Trophoblast cell (in vitro differentiated cells and primary cell): ENCODE data around the gene CDC42BPB.

ENCODE experiments used
- DNase-seq, 2 donors: peaks; one replicate each; pipeline ENCODE4 v3.0.0-alpha.2; 2016
- H2AFZ ChIP-seq: 2 replicates; pipeline ENCODE4 v1.6.1; 2013; ENCODE audit warnings: low read length, moderate library complexity, mild to moderate bottlenecking; ENCODE audit not compliant: insufficient read depth, poor library complexity
- H2AK5ac ChIP-seq: 2 replicates; pipeline ENCODE4 v1.6.1; 2013; ENCODE audit warnings: mild to moderate bottlenecking, low read length
- H2BK120ac ChIP-seq: 2 replicates; pipeline ENCODE4 v1.6.1; 2013; ENCODE audit warnings: low read length, mild to moderate bottlenecking, moderate library complexity; ENCODE audit not compliant: insufficient read depth, poor library complexity
- H2BK12ac ChIP-seq: 2 replicates; pipeline ENCODE4 v1.6.1; 2013; ENCODE audit warnings: mild to moderate bottlenecking, low read length, moderate library complexity
- H2BK5ac ChIP-seq: 2 replicates; pipeline ENCODE4 v1.6.1; 2013; ENCODE audit warnings: low read length, low read depth, moderate library complexity, mild to moderate bottlenecking; ENCODE audit not compliant: poor library complexity
- H3K14ac ChIP-seq: 2 replicates; pipeline ENCODE4 v1.6.1; 2013; ENCODE audit warnings: mild to moderate bottlenecking, low read length
- H3K18ac ChIP-seq: 2 replicates; pipeline ENCODE4 v1.6.1; 2013; ENCODE audit warnings: mild to moderate bottlenecking, low read length
- H3K23ac ChIP-seq: 2 replicates; pipeline ENCODE4 v1.6.1; 2013; ENCODE audit warnings: low read length
- H3K27ac ChIP-seq: 2 replicates; pipeline ENCODE4 v1.5.1; 2013; ENCODE audit warnings: low read depth, mild to moderate bottlenecking, inconsistent platforms, low read length, moderate library complexity
- H3K27me3 ChIP-seq: 2 replicates; pipeline ENCODE4 v1.6.1; 2013; ENCODE audit warnings: inconsistent platforms, mild to moderate bottlenecking, low read length, moderate library complexity; ENCODE audit not compliant: insufficient read depth
- H3K36me3 ChIP-seq, 2 experiments: 1 replicate in 1 of 2; 2 replicates in 1 of 2; pipeline ENCODE4 v1.6.1; 2013; ENCODE audit warnings: low read length in 2 of 2, mild to moderate bottlenecking in 2 of 2, moderate library complexity in 1 of 2; ENCODE audit not compliant: insufficient read depth in 2 of 2, control insufficient read depth in 1 of 2
- H3K4ac ChIP-seq: 2 replicates; pipeline ENCODE4 v1.6.1; 2013; ENCODE audit warnings: low read depth, mild to moderate bottlenecking, low read length, moderate library complexity
- H3K4me1 ChIP-seq, 2 experiments: 1 replicate in 1 of 2; 2 replicates in 1 of 2; pipeline ENCODE4 v1.6.1; 2013; ENCODE audit warnings: low read length in 2 of 2, mild to moderate bottlenecking in 2 of 2, moderate library complexity in 1 of 2; ENCODE audit not compliant: insufficient read depth in 2 of 2, control insufficient read depth in 1 of 2
- H3K4me2 ChIP-seq: 2 replicates; pipeline ENCODE4 v1.6.1; 2013; ENCODE audit warnings: inconsistent platforms, mild to moderate bottlenecking, low read length, moderate library complexity
- H3K4me3 ChIP-seq: 2 replicates; pipeline ENCODE4 v1.5.1; 2013; ENCODE audit warnings: mild to moderate bottlenecking, low read depth, low read length, inconsistent platforms
- H3K79me1 ChIP-seq: one replicate; pipeline ENCODE4 v1.6.1; 2013; ENCODE audit warnings: low read length
- H3K79me2 ChIP-seq: 2 replicates; pipeline ENCODE4 v1.6.1; 2013; ENCODE audit warnings: low read length, mild to moderate bottlenecking; ENCODE audit not compliant: control insufficient read depth, insufficient read depth, poor library complexity
- H3K9ac ChIP-seq: 2 replicates; pipeline ENCODE4 v1.6.1; 2013; ENCODE audit warnings: mild to moderate bottlenecking, low read length
- H3K9me3 ChIP-seq: 2 replicates; pipeline ENCODE4 v1.6.1; 2013; ENCODE audit warnings: low read depth, mild to moderate bottlenecking, control low read depth, inconsistent platforms, low read length; ENCODE audit not compliant: insufficient read depth
- H4K12ac ChIP-seq: 2 replicates; pipeline ENCODE4 v1.6.1; 2013; ENCODE audit warnings: low read depth, mild to moderate bottlenecking, low read length, moderate library complexity
- H4K8ac ChIP-seq: 2 replicates; pipeline ENCODE4 v1.6.1; 2013; ENCODE audit warnings: low read depth, mild to moderate bottlenecking, low read length, moderate library complexity
- H4K91ac ChIP-seq: one replicate; pipeline ENCODE4 v1.6.1; 2013; ENCODE audit warnings: low read depth, mild to moderate bottlenecking, low read length, moderate library complexity
- WGBS: extraction: QIAGEN DNeasy Blood & Tissue Kit; methylation state at CpG from one replicate; pipeline ENCODE4 v1.1.7; 2013; ENCODE audit warnings: missing lambda C conversion rate; ENCODE audit not compliant: insufficient read length, insufficient coverage; ENCODE audit errors: extremely low coverage; 5-methylcytosine and 5-hydroxymethylcytosine counted together

Gene CDC42BPB

GRCh38 chr14:102915292-102916110 lies 141.8 kb downstream of the CDC42BPB start:
- H2AFZ ChIP-seq, result no peak overlapping the region
- H3K79me1 ChIP-seq, result no peaks in the 10 kb centered on the region
- no peak overlapping the region for H3K4me3 ChIP-seq
- H3K4me1 ChIP-seq, result peaks cover 0 to 9% of the 10 kb centered on the region in 2 experiments
- peaks cover 4% of the 10 kb centered on the region for H3K9me3 ChIP-seq
- no peak overlapping the region for H2BK120ac ChIP-seq
- DNase-seq, result no peak
- no peaks in the 10 kb centered on the region for H3K27me3 ChIP-seq
- H3K36me3 ChIP-seq, result no peaks in the 10 kb centered on the region
- H3K14ac ChIP-seq, result no peak overlapping the region
- no peak overlapping the region for H3K4ac ChIP-seq
- H4K8ac ChIP-seq, result no peak overlapping the region
- H3K18ac ChIP-seq, result no peak overlapping the region
- H3K4me2 ChIP-seq, result no peak overlapping the region
- H2BK5ac ChIP-seq, result no peak overlapping the region
- H4K91ac ChIP-seq, result no peak overlapping the region
- no peaks in the 10 kb centered on the region for H3K79me2 ChIP-seq
- no CpG with 5 or more reads among the region's 19 CpGs for WGBS
- H3K23ac ChIP-seq, result no peak overlapping the region
- H4K12ac ChIP-seq, result no peak overlapping the region
- H3K27ac ChIP-seq, result no peak overlapping the region
- no peak overlapping the region for H2BK12ac ChIP-seq
- H2AK5ac ChIP-seq, result no peak overlapping the region
- H3K9ac ChIP-seq, result no peak overlapping the region

DNA sequence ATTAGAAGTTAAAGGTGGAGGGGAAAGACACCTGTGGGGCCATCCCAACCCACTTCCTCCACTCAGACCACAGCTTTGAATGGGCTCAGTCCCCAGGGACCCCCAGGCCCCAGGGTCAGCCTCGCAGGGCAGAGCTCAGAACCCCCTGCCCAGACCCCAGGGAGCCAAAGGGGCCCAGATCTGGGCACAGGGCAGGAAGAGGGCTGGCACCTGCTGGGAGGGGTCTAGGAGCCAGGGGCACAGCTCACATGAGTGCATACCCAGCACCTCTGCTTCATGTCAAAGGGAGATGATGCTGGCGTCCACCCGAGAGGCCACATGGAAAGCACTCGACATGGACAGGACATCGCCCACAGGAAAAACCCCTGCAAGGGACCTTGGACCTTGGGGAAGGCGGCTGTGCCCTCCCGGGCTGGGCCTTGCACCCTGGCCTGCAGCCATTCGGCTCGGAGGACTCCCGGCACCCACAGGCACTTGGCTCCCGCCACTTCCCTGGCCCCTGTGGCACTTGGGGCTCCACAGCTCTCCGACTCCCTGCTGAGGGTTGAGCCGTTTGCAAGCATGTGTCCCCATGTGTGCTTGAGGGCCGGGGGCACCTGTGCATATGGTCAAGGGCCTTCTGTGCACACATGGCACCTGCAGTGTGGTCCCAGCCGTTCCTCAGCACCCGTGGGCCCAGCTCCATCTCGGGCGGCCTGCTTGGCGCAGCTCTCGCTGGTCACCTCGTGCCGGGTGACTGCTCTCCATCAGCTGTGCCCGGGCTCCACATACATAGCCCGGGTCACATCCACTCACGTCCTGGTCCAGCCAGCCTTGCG lies 142.7 kb downstream of the CDC42BPB start:
- Histone ChIP-seq H3K4ac (no peak overlapping the region), H3K4me1 (peaks cover 0 to 9% of the 10 kb centered on the region in 2 experiments)

GRCh38 chr14:102913341-102914211 lies 143.8 kb downstream of the CDC42BPB start:
- H3K27me3 ChIP-seq, result no peaks in the 10 kb centered on the region
- no peak overlapping the region for H3K23ac ChIP-seq
- no peak overlapping the region for H3K4me3 ChIP-seq
- no peak overlapping the region for H3K27ac ChIP-seq
- H2BK12ac ChIP-seq, result no peak overlapping the region
- H3K36me3 ChIP-seq, result no peaks in the 10 kb centered on the region
- peaks cover 3% of the 10 kb centered on the region for H3K9me3 ChIP-seq
- no peaks in the 10 kb centered on the region for H3K79me1 ChIP-seq
- no CpG with 5 or more reads among the region's 28 CpGs for WGBS
- H4K91ac ChIP-seq, result no peak overlapping the region
- H4K12ac ChIP-seq, result no peak overlapping the region
- H3K18ac ChIP-seq, result no peak overlapping the region
- H3K14ac ChIP-seq, result no peak overlapping the region
- no peak overlapping the region for H2AK5ac ChIP-seq
- H3K4me2 ChIP-seq, result no peak overlapping the region
- H4K8ac ChIP-seq, result no peak overlapping the region
- DNase-seq, result no peak
- no peak overlapping the region for H3K9ac ChIP-seq
- H3K4me1 ChIP-seq, result peaks cover 0 to 9% of the 10 kb centered on the region in 2 experiments
- H3K4ac ChIP-seq, result no peak overlapping the region
- no peaks in the 10 kb centered on the region for H3K79me2 ChIP-seq
- no peak overlapping the region for H2AFZ ChIP-seq
- H2BK120ac ChIP-seq, result no peak overlapping the region
- no peak overlapping the region for H2BK5ac ChIP-seq

More for the DNA sequence above, 142.7 kb downstream of the CDC42BPB start:
- Histone ChIP-seq H3K27me3 (no peaks in the 10 kb centered on the region), H2BK120ac (no peak overlapping the region), H2BK5ac (no peak overlapping the region), H2AFZ (no peak overlapping the region), H4K12ac (no peak overlapping the region), H4K8ac (no peak overlapping the region), H3K27ac (no peak overlapping the region), H3K36me3 (no peaks in the 10 kb centered on the region), H4K91ac (no peak overlapping the region), H2AK5ac (no peak overlapping the region), H3K79me1 (no peaks in the 10 kb centered on the region), H3K9ac (no peak overlapping the region), H3K23ac (no peak overlapping the region), H3K9me3 (no peaks in the 10 kb centered on the region), H2BK12ac (no peak overlapping the region), H3K4me2 (no peak overlapping the region), H3K4me3 (no peak overlapping the region), H3K18ac (no peak overlapping the region), H3K79me2 (no peaks in the 10 kb centered on the region), H3K14ac (no peak overlapping the region)
- DNase-seq, result no peak
- WGBS, result no CpG with 5 or more reads among the region's 26 CpGs
